Measurements from ENCODE around the gene FGF22. TPM values are rescaled to one million over a fixed set of nuclear protein-coding genes. Genes with fewer than 3 reads are reported as not detected.

FGF22 gene
- total and polyA plus RNA-seq, 2 donors (not counting 1 experiment from before 2014, with no cell fraction given), result 0.34 to 2.9 TPM

- ATAC-seq (ENCODE audit: low read depth) (no peak), DNase-seq (peak; percentile 58)
- Histone ChIP-seq H3K27ac (ENCODE audit: low read length in 2 of 2) (peak overlapping the region; percentile 87 to 97), H2AFZ (ENCODE audit: insufficient read depth, low read depth, low read length, poor library complexity, severe bottlenecking) (no peak overlapping the region), H4K20me1 (ENCODE audit: control insufficient read depth, insufficient read depth, low read length, poor library complexity, severe bottlenecking) (peaks cover 85% of the 10 kb centered on the region), H3K4me3 (ENCODE audit: control extremely low read depth in 1 of 5, extremely low read depth in 1 of 5, insufficient read depth in 1 of 5, low read depth in 2 of 5, low read length in 4 of 5) (peak overlapping the region in 3 of 5 experiments; percentile 82 to 94 (median 88)), H3K4me1 (ENCODE audit: control insufficient read depth in 2 of 2, insufficient read depth in 2 of 2, low read length in 2 of 2) (peaks cover 33 to 63% of the 10 kb centered on the region in 2 donors), H3K27me3 (replicated peaks in 1 of 4; ENCODE audit: control extremely low read depth in 1 of 4, control insufficient read depth in 3 of 4, insufficient read depth in 4 of 4, low read length in 3 of 4) (no peaks in the 10 kb centered on the region), H3K4me2 (replicated peaks; ENCODE audit: low read depth, low read length, poor library complexity, severe bottlenecking) (peak overlapping the region; percentile 96), H3K36me3 (replicated peaks in 1 of 2; ENCODE audit: control extremely low read depth in 1 of 2, control insufficient read depth in 1 of 2, extremely low read depth in 1 of 2, insufficient read depth in 2 of 2, low read length in 1 of 2) (peaks cover 0 to 27% of the 10 kb centered on the region in 2 experiments), H3K79me2 (ENCODE audit: control insufficient read depth, insufficient read depth, low read length) (peaks cover 93% of the 10 kb centered on the region), H3K9me3 (ENCODE audit: control extremely low read depth in 1 of 3, control insufficient read depth in 2 of 3, insufficient read depth in 1 of 3, low read length in 2 of 3) (peaks cover 0 to 4% (median 0%) of the 10 kb centered on the region in 3 donors), H3K9ac (ENCODE audit: low read length) (peak overlapping the region; percentile 79)
- Mint-ChIP-seq H3K27me3 (no peaks in the 10 kb centered on the region), H3K4me3 (peak overlapping the region; percentile 96), H3K9me3 (ENCODE audit: insufficient read depth) (no peaks in the 10 kb centered on the region), H3K27ac (peak overlapping the region; percentile 98), H3K4me1 (peaks cover 65% of the 10 kb centered on the region)
- intact Hi-C loops (cut with micrococcal nuclease), result no loop called here
- POLR2A ChIA-PET, result interaction anchor here (0.7 to 2.3 kb wide), 4 partner anchors 9 to 42 kb away, joined by 3 to 6 read pairs (median 4); no protein-coding TSS in a partner anchor
- CTCF ChIA-PET, result interaction anchor here (0.5 to 1.6 kb wide), 3 partner anchors 9 to 75 kb away, joined by 4 to 6 read pairs (median 5); no protein-coding TSS in a partner anchor
- no peak for TF ChIP-seq EZH2 (IDR thresholded peaks at IDR 0.05; ENCODE audit: borderline replicate concordance, insufficient read depth, low read depth, low read length, poor library complexity, severe bottlenecking)
- TF ChIP-seq CTCF (IDR thresholded peaks at IDR 0.05), result no peak
- 76% methylated on average over 45 of the region's 50 CpGs for WGBS (ENCODE audit: insufficient coverage)
Observed at GRCh38 chr19:658916-659839, 19.5 kb downstream of the FGF22 start.

Measured in B cell (primary cell).